Glutamatergic neuron (in vitro differentiated cells): Measurements from ENCODE around the gene PLEKHM2. TPM values are rescaled to one million over a fixed set of nuclear protein-coding genes. Genes with fewer than 3 reads are reported as not detected.

Source experiments
- DNase-seq: peaks from one replicate; pipeline ENCODE4 v3.0.0; 2022
- H3K27ac Mint-ChIP-seq: one replicate; pipeline ENCODE4 v1.8.0; 2020; ENCODE audit warnings: mild to moderate bottlenecking, mixed read lengths, inconsistent platforms; ENCODE audit not compliant: unreplicated experiment
- H3K27me3 Mint-ChIP-seq: one replicate; pipeline ENCODE4 v1.8.0; 2020; ENCODE audit warnings: mild to moderate bottlenecking, moderate library complexity, mixed read lengths, inconsistent platforms; ENCODE audit not compliant: unreplicated experiment
- H3K36me3 Mint-ChIP-seq: one replicate; pipeline ENCODE4 v1.8.0; 2020; ENCODE audit warnings: mild to moderate bottlenecking, mixed read lengths, inconsistent platforms; ENCODE audit not compliant: unreplicated experiment
- H3K4me1 Mint-ChIP-seq: one replicate; pipeline ENCODE4 v1.8.0; 2020; ENCODE audit warnings: mild to moderate bottlenecking, low read depth, mixed read lengths, inconsistent platforms; ENCODE audit not compliant: unreplicated experiment
- H3K4me3 Mint-ChIP-seq: one replicate; pipeline ENCODE4 v1.8.0; 2020; ENCODE audit warnings: mild to moderate bottlenecking, mixed read lengths, inconsistent platforms; ENCODE audit not compliant: unreplicated experiment
- H3K9me3 Mint-ChIP-seq: one replicate; pipeline ENCODE4 v1.8.0; 2020; ENCODE audit warnings: mild to moderate bottlenecking, moderate library complexity, mixed read lengths, inconsistent platforms; ENCODE audit not compliant: unreplicated experiment
- total RNA-seq: library from RNA; stranded (reverse); fragmentation: NEBNext Ultra II Directional; extraction: Animal tissue kit (Norgen Biotek cat#: 25700); gene quantifications from one replicate; pipeline ENCODE4 v1.2.1, GENCODE V29; 2021; ENCODE audit not compliant: unreplicated experiment
- TF ChIP-seq, protein P1 (sequence below): fragments of 200-600 bp; sonication (generic); IDR thresholded peaks from one replicate; pipeline ENCODE4 v1.5.0; 2021; ENCODE audit not compliant: partially characterized antibody, unreplicated experiment

Gene PLEKHM2
- total RNA-seq, 1 donor from 2014 or later: 66.9 TPM

GRCh38 chr1:15674386-15675159 lies 9.5 kb upstream of the PLEKHM2 start:
- Mint-ChIP-seq H3K4me1 (no peaks in the 10 kb centered on the region), H3K36me3 (no peaks in the 10 kb centered on the region), H3K4me3 (no peak overlapping the region), H3K27ac (no peak overlapping the region), H3K9me3 (no peaks in the 10 kb centered on the region), H3K27me3 (peaks cover 2% of the 10 kb centered on the region)
- no peak for DNase-seq
- TF ChIP-seq, protein P1, sequence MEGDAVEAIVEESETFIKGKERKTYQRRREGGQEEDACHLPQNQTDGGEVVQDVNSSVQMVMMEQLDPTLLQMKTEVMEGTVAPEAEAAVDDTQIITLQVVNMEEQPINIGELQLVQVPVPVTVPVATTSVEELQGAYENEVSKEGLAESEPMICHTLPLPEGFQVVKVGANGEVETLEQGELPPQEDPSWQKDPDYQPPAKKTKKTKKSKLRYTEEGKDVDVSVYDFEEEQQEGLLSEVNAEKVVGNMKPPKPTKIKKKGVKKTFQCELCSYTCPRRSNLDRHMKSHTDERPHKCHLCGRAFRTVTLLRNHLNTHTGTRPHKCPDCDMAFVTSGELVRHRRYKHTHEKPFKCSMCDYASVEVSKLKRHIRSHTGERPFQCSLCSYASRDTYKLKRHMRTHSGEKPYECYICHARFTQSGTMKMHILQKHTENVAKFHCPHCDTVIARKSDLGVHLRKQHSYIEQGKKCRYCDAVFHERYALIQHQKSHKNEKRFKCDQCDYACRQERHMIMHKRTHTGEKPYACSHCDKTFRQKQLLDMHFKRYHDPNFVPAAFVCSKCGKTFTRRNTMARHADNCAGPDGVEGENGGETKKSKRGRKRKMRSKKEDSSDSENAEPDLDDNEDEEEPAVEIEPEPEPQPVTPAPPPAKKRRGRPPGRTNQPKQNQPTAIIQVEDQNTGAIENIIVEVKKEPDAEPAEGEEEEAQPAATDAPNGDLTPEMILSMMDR: no peak

- Mint-ChIP-seq H3K9me3 (no peaks in the 10 kb centered on the region), H3K27me3 (peaks cover 2% of the 10 kb centered on the region), H3K36me3 (no peaks in the 10 kb centered on the region), H3K4me3 (no peak overlapping the region), H3K27ac (no peak overlapping the region), H3K4me1 (no peaks in the 10 kb centered on the region)
- TF ChIP-seq, protein P1: no peak
- no peak for DNase-seq
Observed at GRCh38 chr1:15676010-15676409, 8.1 kb upstream of the PLEKHM2 start.

GRCh38 chr1:15676688-15677661 lies 7.1 kb upstream of the PLEKHM2 start:
- Mint-ChIP-seq H3K27me3 (no peaks in the 10 kb centered on the region), H3K27ac (no peak overlapping the region), H3K4me3 (no peak overlapping the region), H3K9me3 (no peaks in the 10 kb centered on the region), H3K36me3 (no peaks in the 10 kb centered on the region), H3K4me1 (no peaks in the 10 kb centered on the region)
- DNase-seq: no peak
- TF ChIP-seq, protein P1: no peak

DNA sequence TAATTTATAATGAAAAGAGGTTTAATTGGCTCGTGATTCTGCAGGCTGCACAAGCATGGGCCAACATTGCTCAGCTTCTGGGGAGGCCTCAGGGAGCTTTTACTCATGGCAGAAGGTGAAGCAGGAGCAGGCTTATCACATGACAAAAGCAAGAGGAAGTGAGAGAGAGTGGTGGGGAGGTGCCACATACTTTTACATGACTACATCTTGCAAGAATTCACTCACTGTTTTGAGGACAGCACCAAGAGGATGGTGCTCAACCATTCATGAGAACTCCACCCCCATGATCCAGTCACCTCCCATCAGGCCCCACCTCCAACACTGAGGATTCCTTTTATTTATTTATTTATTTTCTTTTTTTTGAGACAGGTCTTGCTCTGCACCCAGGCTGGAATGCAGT lies 5.5 kb upstream of the PLEKHM2 start:
- no peak overlapping the region for H3K4me3 Mint-ChIP-seq
- no peak overlapping the region for H3K27ac Mint-ChIP-seq
- no peak for DNase-seq
- peaks cover 4% of the 10 kb centered on the region for H3K9me3 Mint-ChIP-seq
- peaks cover 4% of the 10 kb centered on the region for H3K27me3 Mint-ChIP-seq
- TF ChIP-seq, protein P1: no peak
- no peaks in the 10 kb centered on the region for H3K36me3 Mint-ChIP-seq
- H3K4me1 Mint-ChIP-seq: no peaks in the 10 kb centered on the region
